Activated naive CD8-positive, alpha-beta T cell (primary cell): Measurements from ENCODE around the gene CDT1.
"Not testable (repeated sequence)": the region's sequence is repeated elsewhere in the genome, so short reads cannot be mapped to it uniquely, and the experiment has no call there.

Experiments used
- H3K27ac Mint-ChIP-seq: one replicate; pipeline ENCODE4 v1.8.0; 2021; ENCODE audit warnings: mixed read lengths
- H3K27me3 Mint-ChIP-seq: one replicate; pipeline ENCODE4 v1.8.0; 2021; ENCODE audit warnings: mixed read lengths
- H3K36me3 Mint-ChIP-seq: one replicate; pipeline ENCODE4 v1.8.0; 2021; ENCODE audit warnings: mixed read lengths
- H3K4me1 Mint-ChIP-seq: one replicate; pipeline ENCODE4 v1.8.0; 2021; ENCODE audit warnings: low read depth, mixed read lengths
- H3K4me3 Mint-ChIP-seq: one replicate; pipeline ENCODE4 v1.8.0; 2021; ENCODE audit warnings: mild to moderate bottlenecking, mixed read lengths
- H3K9me3 Mint-ChIP-seq: one replicate; pipeline ENCODE4 v1.8.0; 2021; ENCODE audit warnings: low read depth, mixed read lengths

Gene CDT1

GRCh38 chr16:88813269-88814143, 9.9 kb downstream of the CDT1 start:
- Mint-ChIP-seq H3K4me3 (peak overlapping the region; percentile 60), H3K36me3 (no peaks in the 10 kb centered on the region), H3K27me3 (no peaks in the 10 kb centered on the region), H3K9me3 (no peaks in the 10 kb centered on the region), H3K4me1 (peaks cover 5% of the 10 kb centered on the region), H3K27ac (peak overlapping the region; percentile 22)

DNA sequence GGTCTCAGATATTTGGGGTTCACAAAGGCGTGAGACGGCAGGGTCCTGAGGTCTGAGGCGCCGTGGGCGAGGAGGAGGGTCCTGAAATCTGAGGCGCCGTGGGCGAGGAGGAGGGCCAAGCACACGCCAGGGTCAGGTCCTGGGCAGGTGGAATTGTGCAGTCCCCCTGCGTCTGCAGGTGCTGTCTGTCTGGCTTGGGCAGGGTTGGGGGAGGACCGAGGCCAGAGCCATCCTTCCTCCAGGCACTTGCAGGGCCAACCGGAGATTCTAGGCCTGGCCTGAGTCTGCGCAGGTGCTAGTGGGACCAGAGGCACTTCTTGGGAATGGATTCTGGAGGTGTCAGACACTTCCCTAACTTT, 10.5 kb downstream of the CDT1 start:
- Mint-ChIP-seq H3K36me3 (no peaks in the 10 kb centered on the region), H3K27ac (no peak overlapping the region), H3K4me1 (peaks cover 5% of the 10 kb centered on the region), H3K9me3 (no peaks in the 10 kb centered on the region), H3K27me3 (no peaks in the 10 kb centered on the region), H3K4me3 (peak overlapping the region; percentile 60)

DNA sequence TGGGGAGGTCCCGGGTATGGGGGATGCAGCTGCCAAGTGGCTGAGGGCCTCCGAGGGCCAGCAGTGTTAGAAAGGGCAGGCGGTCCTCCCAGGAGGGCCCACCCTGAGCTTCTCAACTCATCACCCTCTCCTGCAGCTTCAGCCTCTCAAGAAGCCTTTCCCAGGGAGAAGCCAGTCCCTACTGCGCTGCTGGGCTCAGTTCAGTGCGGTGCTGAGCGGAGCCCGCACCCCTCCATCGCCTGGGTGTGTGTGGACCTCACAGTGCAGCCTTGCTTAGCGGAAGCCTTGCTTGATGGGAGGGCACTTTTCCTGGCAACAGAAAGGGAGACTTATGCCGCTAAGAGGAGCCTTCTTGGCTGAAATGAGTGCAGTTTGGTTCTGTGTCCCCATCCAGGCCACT, 11.6 kb downstream of the CDT1 start:
- H3K9me3 Mint-ChIP-seq: no peaks in the 10 kb centered on the region
- no peaks in the 10 kb centered on the region for H3K36me3 Mint-ChIP-seq
- peaks cover 2% of the 10 kb centered on the region for H3K4me1 Mint-ChIP-seq
- no peak overlapping the region for H3K27ac Mint-ChIP-seq
- H3K4me3 Mint-ChIP-seq: no peak overlapping the region
- H3K27me3 Mint-ChIP-seq: no peaks in the 10 kb centered on the region

GRCh38 chr16:88815901-88816589, 12.5 kb downstream of the CDT1 start:
- Mint-ChIP-seq H3K9me3 (no peaks in the 10 kb centered on the region), H3K36me3 (no peaks in the 10 kb centered on the region), H3K4me1 (no peaks in the 10 kb centered on the region), H3K4me3 (no peak overlapping the region), H3K27me3 (no peaks in the 10 kb centered on the region), H3K27ac (no peak overlapping the region)

- Mint-ChIP-seq H3K36me3 (no peaks in the 10 kb centered on the region), H3K4me3 (no peak overlapping the region), H3K27me3 (no peaks in the 10 kb centered on the region), H3K9me3 (no peaks in the 10 kb centered on the region), H3K4me1 (no peaks in the 10 kb centered on the region), H3K27ac (no peak overlapping the region)
Observed at GRCh38 chr16:88816736-88817535, 13.3 kb downstream of the CDT1 start.

DNA sequence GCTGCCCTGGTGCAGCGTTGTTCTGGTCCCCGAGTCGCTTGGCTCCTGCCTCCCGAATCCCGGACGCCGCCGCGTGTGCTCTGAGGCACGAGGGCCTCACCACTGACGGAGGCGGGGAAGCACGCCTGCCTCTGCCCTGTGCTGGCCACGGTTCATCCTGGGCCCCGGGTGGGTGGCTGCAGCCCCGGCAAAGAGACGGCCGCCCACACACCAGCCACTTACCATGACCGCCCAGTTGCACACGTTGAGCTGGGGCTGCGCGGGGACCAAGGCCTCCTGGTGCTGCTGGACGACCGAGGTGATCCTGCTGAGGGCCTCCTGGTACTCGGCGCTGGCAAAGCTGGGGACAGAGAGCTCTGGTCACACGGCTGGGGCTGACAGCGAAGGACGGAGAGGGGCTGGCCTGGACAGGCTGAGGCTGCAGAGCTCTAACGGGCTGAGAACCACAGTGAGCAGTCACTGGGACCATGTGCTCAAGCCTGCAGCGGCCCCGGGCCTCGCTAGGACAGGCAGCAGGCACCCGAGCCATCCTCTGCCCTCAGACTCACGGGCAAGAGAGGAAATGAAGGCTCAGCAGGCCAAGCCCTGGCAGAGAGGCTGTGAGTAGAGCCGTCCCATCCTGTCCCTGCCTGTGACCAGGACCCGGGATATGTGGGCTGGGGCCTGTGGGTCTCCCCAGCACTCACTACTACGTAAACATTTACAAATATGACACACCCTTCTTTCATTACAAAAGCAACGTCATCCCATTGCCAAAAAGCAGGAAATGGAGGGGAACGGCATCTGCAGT, 14.4 kb downstream of the CDT1 start:
- H3K4me1 Mint-ChIP-seq: no peaks in the 10 kb centered on the region
- no peaks in the 10 kb centered on the region for H3K9me3 Mint-ChIP-seq
- H3K4me3 Mint-ChIP-seq: no peak overlapping the region
- H3K36me3 Mint-ChIP-seq: no peaks in the 10 kb centered on the region
- H3K27me3 Mint-ChIP-seq: no peaks in the 10 kb centered on the region
- H3K27ac Mint-ChIP-seq: no peak overlapping the region

DNA sequence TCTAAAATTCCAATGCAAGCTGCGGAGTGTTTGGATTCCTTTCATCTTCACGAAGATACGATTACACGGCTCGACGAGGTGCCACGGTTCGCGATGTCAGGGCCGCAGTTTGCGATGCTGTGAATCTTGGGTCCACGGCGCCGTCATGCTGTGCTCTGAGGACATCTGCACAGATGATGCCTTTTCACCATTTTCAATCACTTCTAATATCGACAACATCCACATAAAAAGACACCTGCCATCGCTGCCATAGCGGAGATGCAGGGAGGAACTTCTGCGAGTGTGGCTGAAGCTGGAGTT, 14.9 kb downstream of the CDT1 start:
- Mint-ChIP-seq H3K4me1 (no peaks in the 10 kb centered on the region), H3K4me3 (no peak overlapping the region), H3K27me3 (no peaks in the 10 kb centered on the region), H3K27ac (no peak overlapping the region), H3K9me3 (no peaks in the 10 kb centered on the region), H3K36me3 (no peaks in the 10 kb centered on the region)

DNA sequence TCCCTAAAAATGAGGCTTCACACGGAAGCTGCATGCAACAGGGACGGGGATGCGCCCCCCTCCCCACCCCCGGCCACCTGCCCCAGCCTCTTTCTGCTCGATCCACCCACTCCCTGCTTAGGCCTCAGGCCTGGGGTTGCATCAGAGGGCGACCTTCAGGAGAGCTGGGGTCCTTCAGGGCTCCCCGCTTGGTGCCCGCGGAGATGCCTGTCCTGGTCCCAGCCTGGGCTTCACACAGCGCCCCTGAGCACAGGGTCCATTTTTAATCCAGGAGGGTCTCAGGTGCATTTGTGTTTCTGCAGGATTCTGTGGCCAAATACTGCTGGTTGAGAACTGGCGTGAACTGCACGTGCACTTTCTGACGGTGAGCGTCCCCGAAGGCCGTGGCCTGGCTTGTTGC, 15.5 kb downstream of the CDT1 start:
- H3K27ac Mint-ChIP-seq: no peak overlapping the region
- no peaks in the 10 kb centered on the region for H3K36me3 Mint-ChIP-seq
- H3K27me3 Mint-ChIP-seq: no peaks in the 10 kb centered on the region
- no peaks in the 10 kb centered on the region for H3K9me3 Mint-ChIP-seq
- H3K4me1 Mint-ChIP-seq: no peaks in the 10 kb centered on the region
- no peak overlapping the region for H3K4me3 Mint-ChIP-seq

- H3K4me1 Mint-ChIP-seq: no peaks in the 10 kb centered on the region
- H3K27me3 Mint-ChIP-seq: no peaks in the 10 kb centered on the region
- no peaks in the 10 kb centered on the region for H3K9me3 Mint-ChIP-seq
- H3K27ac Mint-ChIP-seq: no peak overlapping the region
- no peaks in the 10 kb centered on the region for H3K36me3 Mint-ChIP-seq
- no peak overlapping the region for H3K4me3 Mint-ChIP-seq
Observed at GRCh38 chr16:88820385-88821025, 16.9 kb downstream of the CDT1 start.

GRCh38 chr16:88821168-88821850, 17.7 kb downstream of the CDT1 start:
- H3K36me3 Mint-ChIP-seq: no peaks in the 10 kb centered on the region
- no peaks in the 10 kb centered on the region for H3K4me1 Mint-ChIP-seq
- H3K27ac Mint-ChIP-seq: no peak overlapping the region
- no peak overlapping the region for H3K4me3 Mint-ChIP-seq
- no peaks in the 10 kb centered on the region for H3K9me3 Mint-ChIP-seq
- no peaks in the 10 kb centered on the region for H3K27me3 Mint-ChIP-seq

GRCh38 chr16:88822281-88823040, 18.9 kb downstream of the CDT1 start:
- Mint-ChIP-seq H3K27ac (no peak overlapping the region), H3K27me3 (no peaks in the 10 kb centered on the region), H3K36me3 (no peaks in the 10 kb centered on the region), H3K9me3 (no peaks in the 10 kb centered on the region), H3K4me1 (no peaks in the 10 kb centered on the region), H3K4me3 (no peak overlapping the region)

DNA sequence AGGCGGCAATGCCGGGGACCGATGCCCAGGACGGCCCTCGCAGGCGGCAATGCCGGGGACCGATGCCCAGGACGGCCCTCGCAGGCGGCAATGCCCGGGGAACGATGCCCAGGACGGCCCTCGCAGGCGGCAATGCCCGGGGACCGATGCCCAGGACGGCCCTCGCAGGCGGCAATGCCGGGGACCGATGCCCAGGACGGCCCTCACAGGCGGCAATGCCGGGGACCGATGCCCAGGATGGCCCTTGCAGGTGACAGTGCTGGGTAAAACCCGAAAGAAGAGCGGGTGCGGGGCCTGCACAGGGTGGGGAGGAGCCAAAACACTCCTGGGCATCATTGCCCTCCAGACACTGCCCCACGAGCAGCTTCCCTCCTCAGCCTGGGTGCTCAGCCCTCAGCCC, 20.1 kb downstream of the CDT1 start:
- H3K4me3 Mint-ChIP-seq, H3K27ac Mint-ChIP-seq, H3K27me3 Mint-ChIP-seq, H3K9me3 Mint-ChIP-seq, H3K4me1 Mint-ChIP-seq, H3K36me3 Mint-ChIP-seq: not testable (repeated sequence)

GRCh38 chr16:88824256-88825077, 20.9 kb downstream of the CDT1 start:
- H3K9me3 Mint-ChIP-seq: no peaks in the 10 kb centered on the region
- H3K4me3 Mint-ChIP-seq: no peak overlapping the region
- no peaks in the 10 kb centered on the region for H3K4me1 Mint-ChIP-seq
- no peaks in the 10 kb centered on the region for H3K36me3 Mint-ChIP-seq
- no peak overlapping the region for H3K27ac Mint-ChIP-seq
- H3K27me3 Mint-ChIP-seq: no peaks in the 10 kb centered on the region
